Spleen (tissue), 13 donors: ENCODE measurements around the gene LRRC3. TPM values are rescaled to one million over a fixed set of nuclear protein-coding genes. Genes with fewer than 3 reads are reported as not detected.

ENCODE experiments used
- DNase-seq: peaks from one replicate; pipeline ENCODE4 v3.0.0-alpha.2; 2020
- H3K27ac ChIP-seq, 8 donors: fragments of 200-600 bp; sonication (generic) in 7 of 8; 1 replicate in 4 of 8; 2 replicates in 4 of 8; pipeline versions ENCODE4 v1.5.0 to v1.8.0; 2016 to 2021; ENCODE audit warnings: inconsistent platforms in 4 of 8, mild to moderate bottlenecking in 4 of 8, moderate library complexity in 1 of 8
- H3K27me3 ChIP-seq, 7 donors: fragments of 200-600 bp; sonication (generic) in 6 of 7; replicated peaks in 1 of 7; 1 replicate in 4 of 7; 2 replicates in 3 of 7; pipeline versions ENCODE4 v1.5.0 to v1.8.0; 2016 to 2021; ENCODE audit warnings: inconsistent platforms in 3 of 7, mild to moderate bottlenecking in 1 of 7
- H3K36me3 ChIP-seq, 6 donors: fragments of 200-600 bp; sonication (generic) in 5 of 6; 1 replicate in 4 of 6; 2 replicates in 2 of 6; pipeline versions ENCODE4 v1.5.0 to v1.8.0; 2016 to 2021; ENCODE audit warnings: inconsistent platforms in 2 of 6
- H3K4me1 ChIP-seq, 6 donors: fragments of 200-600 bp; sonication (generic) in 5 of 6; 1 replicate in 3 of 6; 2 replicates in 3 of 6; pipeline versions ENCODE4 v1.5.0 to v1.8.0; 2016 to 2021; ENCODE audit warnings: inconsistent platforms in 3 of 6
- H3K4me3 ChIP-seq, 8 donors: fragments of 200-600 bp; sonication (generic) in 7 of 8; 1 replicate in 4 of 8; 2 replicates in 4 of 8; pipeline versions ENCODE4 v1.5.0 to v1.8.0; 2016 to 2021; ENCODE audit warnings: inconsistent platforms in 4 of 8, mild to moderate bottlenecking in 4 of 8, moderate library complexity in 2 of 8
- H3K9me3 ChIP-seq, 8 donors: fragments of 200-600 bp; sonication (generic) in 7 of 8; 1 replicate in 4 of 8; 2 replicates in 4 of 8; pipeline versions ENCODE4 v1.5.0 to v1.8.0; 2016 to 2021; ENCODE audit warnings: inconsistent platforms in 4 of 8
- CTCF ChIP-seq, 11 experiments: fragments of 200-600 bp in 7 of 11; fragments of 450-650 bp in 4 of 11; sonication (generic) in 4 of 11; IDR thresholded peaks in 8 of 11; conservative IDR thresholded peaks in 3 of 11; 1 replicate in 7 of 11; 2 replicates in 4 of 11; pipeline versions ENCODE4 v1.4.0 to v1.8.0; 2016 to 2021; ENCODE audit warnings: antibody characterized with exemption in 11 of 11, inconsistent platforms in 4 of 11, mild to moderate bottlenecking in 1 of 11
- POLR2A ChIP-seq, 3 donors: fragments of 450-650 bp; IDR thresholded peaks; one replicate each; pipeline ENCODE4 v1.5.1; 2017; ENCODE audit warnings: antibody characterized with exemption in 3 of 3, mild to moderate bottlenecking in 1 of 3
- POLR2AphosphoS5 ChIP-seq, 3 donors: sonication (generic); formaldehyde crosslinking; IDR thresholded peaks; one replicate each; pipeline ENCODE4 v1.5.1; 2017; ENCODE audit warnings: antibody characterized with exemption in 3 of 3
- WGBS, 5 donors: extraction: QIAGEN DNeasy Blood & Tissue Kit in 3 of 5; methylation state at CpG; one replicate each; pipeline versions ENCODE4 v1.1.5 to v1.1.7; 2013 to 2018; 5-methylcytosine and 5-hydroxymethylcytosine counted together
- intact Hi-C: fragments of 100-400 bp; cut with DNase I; formaldehyde crosslinking; loops from one replicate; pipeline ENCODE4 v1.15.0; 2023; ENCODE audit warnings: low total_unique reads
- long read RNA-seq, 2 donors: transcript quantifications; one replicate each; lab custom pipeline, GENCODE V29; 2026
- polyA plus RNA-seq, 3 donors: library from polyadenylated mRNA; stranded (reverse); fragments of 200-250 nt; gene quantifications; one replicate each; pipeline ENCODE4 v1.2.1, GENCODE V29; 2013
- total RNA-seq, 7 donors: library from RNA; depleted of rRNA in 3 of 7; stranded (reverse); fragments of >200 nt in 3 of 7; fragmentation: NEBNext Ultra II Directional in 4 of 7; extraction: Animal tissue kit (Norgen Biotek cat#: 25700) in 4 of 7; gene quantifications; one replicate each; pipeline versions ENCODE4 v1.1.0 to v1.2.1, GENCODE V29; 2016 to 2021
- donor health status: healthy with polysubstance abuse.
- donor health status: DM: no; HTN: no; CAD: no; lungs with moderate emphysema.
- donor health status: DM: no; HTN: no; CAD: no.
- donor health status: Bipolar disorder and iron deficiency.
- donor health status: healthy.
- donor health status: DM: no; HTN: no; CAD: no.
- donor health status: DM: yes; HTN: yes; CAD: no.

LRRC3 gene
- total RNA-seq (1 to 10 TPM; 1.3 to 4.9 (median 3.4) TPM), polyA plus RNA-seq (under 1 TPM; 0.24 to 0.86 (median 0.26) TPM)
- long read RNA-seq, donor 1 = 0 reads
- long read RNA-seq, donor 2 = 0 reads

- peak; percentile 92 for DNase-seq
- WGBS, 5 donors = 7 to 11% (median 9%) methylated on average over 30 to 45 of the region's 45 CpGs
- peaks cover 0 to 21% (median 18%) of the 10 kb centered on the region in 8 donors for H3K9me3 ChIP-seq
- intact Hi-C loops = no loop called here
- peaks cover 0 to 22% (median 0%) of the 10 kb centered on the region in 7 donors for H3K27me3 ChIP-seq
- no peak for TF ChIP-seq POLR2A (IDR thresholded peaks at IDR 0.05)
- H3K27ac ChIP-seq = peak within 1 kb of the TSS in 4 of 8 donors; percentile 41 to 66 (median 52)
- peaks cover 5 to 18% (median 12%) of the 10 kb centered on the region in 6 donors for H3K4me1 ChIP-seq
- H3K4me3 ChIP-seq = peak within 1 kb of the TSS; percentile 71 to 92 (median 76)
- H3K36me3 ChIP-seq = peaks cover 0 to 4% (median 0%) of the 10 kb centered on the region in 6 donors
These were observed at the start of gene LRRC3 for GRCh38 chr21:44454747-44455523. LRRC3 (plus strand) TSS chr21:44455510; CDS start chr21:44456645, 1,135 bp downstream.

DNA sequence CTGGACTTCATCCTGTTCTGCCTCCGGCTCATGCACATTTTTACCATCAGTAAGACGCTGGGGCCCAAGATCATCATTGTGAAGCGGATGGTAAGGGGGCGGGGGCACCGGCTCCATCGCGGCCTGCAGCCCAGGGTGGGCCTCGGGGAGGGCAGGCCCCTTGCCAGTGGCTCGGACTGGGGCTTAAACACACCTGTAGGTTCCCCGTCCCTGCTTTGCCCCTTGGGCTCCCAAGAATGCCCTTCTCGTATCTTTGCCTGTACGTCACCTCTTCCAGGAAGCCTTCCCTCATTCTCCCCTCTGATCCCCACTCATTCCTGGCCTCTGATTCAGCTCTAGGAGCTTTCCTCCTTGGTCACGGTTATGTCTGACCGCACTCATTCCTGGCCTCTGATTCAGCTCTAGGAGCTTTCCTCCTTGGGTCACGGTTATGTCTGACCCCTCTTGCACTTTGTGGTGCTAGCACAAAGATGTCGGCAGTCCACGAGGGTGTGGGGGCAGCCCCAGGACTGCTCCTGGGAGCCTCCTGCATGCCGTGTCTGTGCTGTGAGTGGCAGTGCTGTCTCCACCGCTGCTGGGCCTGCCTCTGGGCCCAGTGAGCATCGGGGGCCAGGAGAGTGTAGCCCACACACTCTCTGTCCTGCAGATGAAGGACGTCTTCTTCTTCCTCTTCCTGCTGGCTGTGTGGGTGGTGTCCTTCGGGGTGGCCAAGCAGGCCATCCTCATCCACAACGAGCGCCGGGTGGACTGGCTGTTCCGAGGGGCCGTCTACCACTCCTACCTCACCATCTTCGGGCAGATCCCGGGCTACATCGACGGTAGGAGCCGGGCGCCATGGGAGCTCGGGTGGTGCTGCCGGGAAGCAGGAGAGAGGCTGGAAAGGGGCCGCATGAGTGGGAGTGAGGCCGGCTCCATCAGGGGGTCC, 49.1 kb upstream of the LRRC3 start:
- Histone ChIP-seq H3K9me3 (no peaks in the 10 kb centered on the region), H3K27me3 (no peaks in the 10 kb centered on the region), H3K27ac (peak overlapping the region in 1 of 8 donors; percentile 36), H3K4me1 (no peaks in the 10 kb centered on the region), H3K4me3 (no peak overlapping the region), H3K36me3 (peaks cover 0 to 62% (median 15%) of the 10 kb centered on the region in 6 donors)
- peak; percentile 39 for DNase-seq
- WGBS, 5 donors = 84 to 94% (median 89%) methylated on average over 30 to 37 of the region's 37 CpGs
- intact Hi-C loops = no loop called here
- TF ChIP-seq CTCF (IDR thresholded peaks at IDR 0.05 in 8 of 11, conservative IDR thresholded peaks at IDR 0.05 in 3 of 11) (no peak), POLR2AphosphoS5 (IDR thresholded peaks at IDR 0.05) (peak in 1 of 3 donors; percentile 11), POLR2A (IDR thresholded peaks at IDR 0.05) (no peak)

DNA sequence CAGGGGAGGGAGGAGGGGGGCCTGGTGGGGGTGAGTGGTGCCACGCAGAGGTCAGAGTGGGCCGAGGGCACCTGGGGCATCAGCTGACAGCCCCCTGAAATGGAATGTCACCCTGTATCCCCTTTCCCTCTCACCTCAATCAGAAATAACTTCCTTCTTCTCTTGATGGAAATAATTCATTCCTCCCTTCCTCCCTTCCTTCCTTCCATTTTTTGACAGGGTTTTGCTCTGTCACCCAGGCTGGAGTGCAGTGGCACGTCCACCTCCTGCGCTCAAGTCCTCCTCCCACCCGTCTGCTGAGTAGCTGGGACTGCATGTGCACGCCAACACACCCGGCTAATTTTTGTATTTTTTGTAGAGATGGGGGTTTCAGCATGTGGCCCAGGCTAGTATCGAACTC, 48.4 kb upstream of the LRRC3 start:
- 84 to 95% (median 87%) methylated on average over 8 of the region's 8 CpGs for WGBS, 5 donors
- Histone ChIP-seq H3K27ac (peak overlapping the region in 1 of 8 donors; percentile 36), H3K36me3 (peaks cover 0 to 54% (median 15%) of the 10 kb centered on the region in 6 donors), H3K4me3 (no peak overlapping the region), H3K4me1 (no peaks in the 10 kb centered on the region), H3K27me3 (no peaks in the 10 kb centered on the region), H3K9me3 (no peaks in the 10 kb centered on the region)
- intact Hi-C loops = no loop called here
- TF ChIP-seq POLR2AphosphoS5 (IDR thresholded peaks at IDR 0.05) (no peak), CTCF (IDR thresholded peaks at IDR 0.05 in 8 of 11, conservative IDR thresholded peaks at IDR 0.05 in 3 of 11) (no peak), POLR2A (IDR thresholded peaks at IDR 0.05) (no peak)
- DNase-seq = no peak

DNA sequence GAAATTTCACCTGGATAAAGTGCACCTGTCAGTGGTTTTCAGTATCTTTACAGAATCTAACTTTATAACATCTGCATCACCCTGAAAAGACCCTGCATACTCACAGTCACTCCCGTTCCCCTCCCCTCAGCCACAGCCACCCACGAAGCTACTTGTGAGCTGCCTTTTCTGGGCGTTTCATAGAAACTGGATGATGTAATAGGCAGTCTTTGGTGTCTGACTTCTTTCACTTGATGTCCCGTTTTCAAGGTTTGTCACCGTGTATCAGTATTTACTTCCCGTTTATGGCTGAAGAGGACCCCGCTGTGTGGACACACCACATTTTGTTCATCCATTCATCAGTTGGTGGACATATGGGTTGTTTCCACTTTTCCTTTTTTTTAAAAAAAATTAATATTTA, 47.8 kb upstream of the LRRC3 start:
- peaks cover 0 to 49% (median 15%) of the 10 kb centered on the region in 6 donors for H3K36me3 ChIP-seq
- no peak overlapping the region for H3K27ac ChIP-seq
- DNase-seq = no peak
- 78 to 84% (median 82%) methylated on average over 7 of the region's 7 CpGs for WGBS, 5 donors
- no peaks in the 10 kb centered on the region for H3K27me3 ChIP-seq
- intact Hi-C loops = no loop called here
- H3K4me1 ChIP-seq = no peaks in the 10 kb centered on the region
- no peaks in the 10 kb centered on the region for H3K9me3 ChIP-seq
- no peak for TF ChIP-seq CTCF (IDR thresholded peaks at IDR 0.05 in 8 of 11, conservative IDR thresholded peaks at IDR 0.05 in 3 of 11)
- TF ChIP-seq POLR2A (IDR thresholded peaks at IDR 0.05) = no peak
- TF ChIP-seq POLR2AphosphoS5 (IDR thresholded peaks at IDR 0.05) = no peak
- H3K4me3 ChIP-seq = no peak overlapping the region
